Effector memory CD8-positive, alpha-beta T cell (primary cell): ENCODE data around the gene HDGF.

Experiments used
- ATAC-seq: fragments of 150-1000 bp; cut with Tn5 transposase; replicated peaks from 2 replicates; pipeline ENCODE4 v1.10.0; 2021; ENCODE audit warnings: mild to moderate bottlenecking, moderate library complexity
- DNase-seq, 3 experiments: peaks; one replicate each; pipeline ENCODE4 v3.0.0; 2021
- H3K27ac Mint-ChIP-seq, 2 donors: one replicate each; pipeline ENCODE4 v1.8.0; 2022; ENCODE audit warnings: mild to moderate bottlenecking in 2 of 2, mixed read lengths in 2 of 2, moderate library complexity in 2 of 2
- H3K27me3 Mint-ChIP-seq, 2 donors: one replicate each; pipeline ENCODE4 v1.8.0; 2022; ENCODE audit warnings: mixed read lengths in 2 of 2
- H3K36me3 Mint-ChIP-seq: one replicate; pipeline ENCODE4 v1.8.0; 2022; ENCODE audit warnings: mild to moderate bottlenecking, moderate library complexity, mixed read lengths; ENCODE audit not compliant: insufficient read depth
- H3K4me1 Mint-ChIP-seq, 2 donors: one replicate each; pipeline ENCODE4 v1.8.0; 2022; ENCODE audit warnings: low read depth in 2 of 2, mixed read lengths in 2 of 2
- H3K4me3 Mint-ChIP-seq, 2 donors: one replicate each; pipeline ENCODE4 v1.8.0; 2022; ENCODE audit warnings: mild to moderate bottlenecking in 2 of 2, mixed read lengths in 2 of 2, moderate library complexity in 2 of 2
- H3K9me3 Mint-ChIP-seq, 2 donors: one replicate each; pipeline ENCODE4 v1.8.0; 2022; ENCODE audit warnings: mixed read lengths in 2 of 2

Gene HDGF

GRCh38 chr1:156746728-156747631 lies 4.5 kb downstream of the HDGF start:
- H3K27ac Mint-ChIP-seq = peak overlapping the region; percentile 97 to 98
- no peaks in the 10 kb centered on the region for H3K9me3 Mint-ChIP-seq
- H3K27me3 Mint-ChIP-seq = no peaks in the 10 kb centered on the region
- peaks cover 51 to 54% of the 10 kb centered on the region in 2 donors for H3K4me1 Mint-ChIP-seq
- peak overlapping the region; percentile 83 to 91 for H3K4me3 Mint-ChIP-seq
- DNase-seq = peak; percentile 59 to 78 (median 69)
- peaks cover 54% of the 10 kb centered on the region for H3K36me3 Mint-ChIP-seq
- peak; percentile 32 for ATAC-seq

- peak in 2 of 3 experiments; percentile 18 to 35 for DNase-seq
- peak overlapping the region; percentile 83 to 91 for H3K4me3 Mint-ChIP-seq
- H3K36me3 Mint-ChIP-seq = peaks cover 51% of the 10 kb centered on the region
- H3K4me1 Mint-ChIP-seq = peaks cover 54 to 59% of the 10 kb centered on the region in 2 donors
- H3K27ac Mint-ChIP-seq = peak overlapping the region; percentile 97 to 98
- H3K9me3 Mint-ChIP-seq = peaks cover 0 to under 1% of the 10 kb centered on the region in 2 donors
- ATAC-seq = no peak
- no peaks in the 10 kb centered on the region for H3K27me3 Mint-ChIP-seq
Observed at GRCh38 chr1:156746406-156746727, 5.1 kb downstream of the HDGF start.

DNA sequence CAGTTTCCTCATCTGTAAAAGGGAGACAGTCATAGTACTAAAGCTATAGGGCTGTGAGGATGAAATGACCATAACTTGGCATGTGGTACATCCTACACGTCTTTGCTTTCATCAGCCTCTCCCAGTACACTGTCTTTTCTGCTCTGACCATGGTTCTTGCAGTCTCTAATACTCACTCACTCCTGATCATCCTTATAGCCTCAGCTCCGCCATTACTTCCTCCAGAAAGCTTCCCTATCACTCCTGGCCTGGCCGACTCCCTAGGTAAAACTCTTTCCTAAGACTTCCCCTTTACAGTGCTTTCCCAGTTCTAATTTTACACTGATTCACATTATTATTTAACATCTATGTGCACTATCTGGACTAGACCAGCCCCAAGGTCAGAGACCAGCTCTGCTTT lies 5.6 kb downstream of the HDGF start:
- Mint-ChIP-seq H3K27ac (peak overlapping the region; percentile 97 to 98), H3K27me3 (no peaks in the 10 kb centered on the region), H3K9me3 (peaks cover 0 to 2% of the 10 kb centered on the region in 2 donors), H3K4me3 (peak overlapping the region; percentile 83 to 91), H3K36me3 (peaks cover 53% of the 10 kb centered on the region), H3K4me1 (peaks cover 58 to 63% of the 10 kb centered on the region in 2 donors)
- no peak for DNase-seq
- ATAC-seq = no peak

DNA sequence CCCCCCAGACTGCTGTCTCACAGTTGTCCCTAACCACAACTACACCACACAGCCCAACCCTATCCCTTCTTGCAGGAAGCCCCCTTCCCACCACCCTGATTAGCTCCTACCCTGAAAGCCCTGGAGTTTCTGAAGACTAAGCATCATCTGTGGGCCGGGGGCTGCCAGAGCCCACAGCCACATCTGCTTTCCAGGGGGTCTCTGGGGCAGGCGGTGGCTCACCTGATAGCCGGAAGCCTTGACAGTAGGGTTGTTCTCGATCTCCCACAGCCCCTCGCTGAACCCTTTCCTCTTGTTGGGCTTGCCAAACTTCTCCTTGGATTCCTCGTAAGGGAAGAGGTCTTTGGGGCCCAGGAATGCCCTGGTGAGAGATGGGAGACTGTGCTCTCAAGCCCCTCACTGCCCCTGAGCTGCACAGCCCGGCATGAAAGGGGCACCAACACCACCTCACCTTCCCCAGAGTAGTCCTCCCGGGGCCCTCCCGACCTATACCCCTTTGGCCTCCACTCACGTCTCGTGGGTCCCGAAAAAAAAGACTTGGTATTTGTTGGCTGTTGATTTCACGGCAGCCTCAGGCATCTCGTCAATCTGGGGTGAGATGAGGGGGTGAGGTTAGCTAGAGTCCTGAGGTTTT lies 6.6 kb downstream of the HDGF start:
- ATAC-seq (no peak), DNase-seq (no peak)
- Mint-ChIP-seq H3K27ac (peak overlapping the region; percentile 97 to 98), H3K27me3 (no peaks in the 10 kb centered on the region), H3K4me1 (peaks cover 59 to 63% of the 10 kb centered on the region in 2 donors), H3K9me3 (peaks cover 0 to 2% of the 10 kb centered on the region in 2 donors), H3K4me3 (no peak overlapping the region), H3K36me3 (peaks cover 50% of the 10 kb centered on the region)

- Mint-ChIP-seq H3K4me3 (no peak overlapping the region), H3K9me3 (peaks cover 0 to 2% of the 10 kb centered on the region in 2 donors), H3K27me3 (no peaks in the 10 kb centered on the region), H3K27ac (peak overlapping the region; percentile 18 to 83), H3K36me3 (peaks cover 46% of the 10 kb centered on the region), H3K4me1 (peaks cover 54 to 57% of the 10 kb centered on the region in 2 donors)
- DNase-seq = no peak
- ATAC-seq = no peak
Observed at GRCh38 chr1:156744344-156744743, 7.1 kb downstream of the HDGF start.

- DNase-seq = no peak
- peaks cover 39% of the 10 kb centered on the region for H3K36me3 Mint-ChIP-seq
- peaks cover 0 to 2% of the 10 kb centered on the region in 2 donors for H3K9me3 Mint-ChIP-seq
- no peak overlapping the region for H3K4me3 Mint-ChIP-seq
- H3K4me1 Mint-ChIP-seq = peaks cover 47 to 50% of the 10 kb centered on the region in 2 donors
- peak overlapping the region; percentile 18 to 83 for H3K27ac Mint-ChIP-seq
- no peaks in the 10 kb centered on the region for H3K27me3 Mint-ChIP-seq
- no peak for ATAC-seq
Observed at GRCh38 chr1:156743367-156744302, 7.8 kb downstream of the HDGF start.

GRCh38 chr1:156742801-156743200 lies 8.7 kb downstream of the HDGF start:
- Mint-ChIP-seq H3K27me3 (no peaks in the 10 kb centered on the region), H3K4me1 (peaks cover 38 to 46% of the 10 kb centered on the region in 2 donors), H3K27ac (peak overlapping the region; percentile 83 to 97), H3K4me3 (no peak overlapping the region), H3K9me3 (peaks cover 0 to 2% of the 10 kb centered on the region in 2 donors), H3K36me3 (peaks cover 35% of the 10 kb centered on the region)
- DNase-seq (no peak), ATAC-seq (no peak)

DNA sequence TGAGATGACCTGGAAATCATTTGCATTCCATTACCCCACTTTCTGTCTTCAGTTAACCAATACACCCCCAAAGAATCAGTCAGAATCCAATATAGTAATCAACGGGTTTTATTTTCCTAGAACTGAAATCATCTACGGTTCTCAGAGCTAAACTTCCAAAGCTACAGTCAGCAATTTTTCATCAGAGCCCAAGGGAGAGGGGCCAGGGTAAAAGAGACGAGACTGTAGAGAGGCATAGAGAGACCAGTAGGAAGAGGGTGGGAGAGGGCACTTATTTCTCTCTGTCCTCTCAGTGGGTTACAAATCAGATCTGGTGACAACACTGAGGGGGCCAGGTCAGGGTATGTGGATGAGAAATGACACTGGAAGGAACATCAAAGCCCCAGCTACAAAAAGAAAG lies 9.5 kb downstream of the HDGF start:
- H3K27me3 Mint-ChIP-seq = no peaks in the 10 kb centered on the region
- H3K4me1 Mint-ChIP-seq = peaks cover 32 to 39% of the 10 kb centered on the region in 2 donors
- ATAC-seq = no peak
- peaks cover 0 to 2% of the 10 kb centered on the region in 2 donors for H3K9me3 Mint-ChIP-seq
- peak overlapping the region; percentile 97 for H3K27ac Mint-ChIP-seq
- no peak for DNase-seq
- peak overlapping the region; percentile 95 to 99 for H3K4me3 Mint-ChIP-seq
- peaks cover 34% of the 10 kb centered on the region for H3K36me3 Mint-ChIP-seq

GRCh38 chr1:156741481-156741983 lies 9.9 kb downstream of the HDGF start:
- Mint-ChIP-seq H3K36me3 (peaks cover 34% of the 10 kb centered on the region), H3K9me3 (peaks cover 0 to 2% of the 10 kb centered on the region in 2 donors), H3K4me3 (peak overlapping the region; percentile 95 to 99), H3K4me1 (peaks cover 30 to 39% of the 10 kb centered on the region in 2 donors), H3K27me3 (no peaks in the 10 kb centered on the region), H3K27ac (peak overlapping the region; percentile 97)
- DNase-seq (no peak), ATAC-seq (no peak)

DNA sequence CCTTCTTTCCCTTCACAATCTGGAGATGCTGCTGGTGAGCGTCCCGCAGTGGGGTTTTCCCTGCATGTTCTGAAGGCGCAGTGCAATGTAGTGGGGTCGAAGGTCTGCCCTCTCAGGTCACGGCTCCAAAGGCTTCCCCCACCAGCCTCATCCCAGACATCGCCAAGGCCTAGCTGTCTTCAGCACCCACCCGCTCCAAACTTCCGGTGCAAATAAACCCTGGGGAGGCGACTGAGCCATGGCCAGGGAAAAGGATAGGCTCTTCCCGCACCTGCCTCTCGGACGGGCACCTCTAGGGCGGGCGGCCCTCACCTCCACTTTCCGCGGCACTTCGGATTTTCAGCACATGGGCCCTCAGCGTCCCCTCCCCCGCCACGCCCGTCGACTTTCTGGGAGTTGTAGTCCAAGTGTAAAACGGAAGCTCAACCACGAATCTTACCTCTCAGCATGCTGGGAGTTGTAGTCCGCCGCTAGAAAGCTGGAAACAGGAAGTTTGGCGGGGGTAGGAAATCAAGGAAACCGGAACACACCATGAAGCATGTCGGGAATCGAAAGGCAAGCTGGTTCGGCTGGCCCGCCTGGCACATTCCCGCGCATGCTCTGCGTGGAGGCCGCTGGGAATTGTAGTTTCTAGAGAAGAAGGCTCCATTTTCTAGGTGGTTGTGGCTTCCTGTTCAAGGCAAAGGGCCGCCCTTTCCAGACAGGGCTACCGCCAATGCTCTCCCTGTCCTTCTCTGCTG lies 10.6 kb downstream of the HDGF start, which contains the start of gene MRPL24:
MRPL24 (minus strand) TSS at position 348 of the 740 bp plus-strand sequence. CDS start 2,384 bp downstream, outside the sequence.
- Mint-ChIP-seq H3K36me3 (peaks cover 34% of the 10 kb centered on the region), H3K27ac (peak within 1 kb of the TSS; percentile 97), H3K9me3 (peaks cover 0 to 2% of the 10 kb centered on the region in 2 donors), H3K4me3 (peak within 1 kb of the TSS; percentile 95 to 99), H3K27me3 (no peaks in the 10 kb centered on the region), H3K4me1 (peaks cover 24 to 33% of the 10 kb centered on the region in 2 donors)
- peak; percentile 91 for ATAC-seq
- peak; percentile 94 to 95 (median 95) for DNase-seq

DNA sequence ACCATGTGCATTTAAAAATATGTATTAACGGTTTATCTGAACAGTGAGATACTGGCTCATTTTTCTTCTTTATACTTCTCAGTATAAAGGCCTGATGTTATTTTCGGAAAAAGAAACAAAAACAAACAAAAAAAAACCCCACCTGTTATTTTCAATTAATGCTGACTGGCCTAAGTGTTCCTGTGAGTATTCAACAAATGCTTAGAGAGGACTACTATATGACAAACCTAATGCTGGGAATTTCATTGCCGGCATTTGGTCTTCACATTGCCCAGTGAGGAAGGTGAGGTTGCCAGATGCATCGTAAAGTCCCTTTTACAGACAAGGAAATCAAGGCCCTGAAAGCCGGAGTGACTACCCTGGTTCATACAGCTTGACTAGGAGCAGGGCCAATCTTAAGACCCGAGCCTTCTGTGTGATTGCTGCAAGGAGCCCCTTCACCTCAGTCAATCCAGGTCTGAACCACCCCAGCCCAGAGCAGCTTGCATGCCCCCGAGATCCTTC lies 11.2 kb downstream of the HDGF start:
- peaks cover 18 to 27% of the 10 kb centered on the region in 2 donors for H3K4me1 Mint-ChIP-seq
- DNase-seq (no peak), ATAC-seq (no peak)
- H3K36me3 Mint-ChIP-seq = peaks cover 32% of the 10 kb centered on the region
- H3K27ac Mint-ChIP-seq = peak overlapping the region; percentile 97
- H3K27me3 Mint-ChIP-seq = no peaks in the 10 kb centered on the region
- H3K9me3 Mint-ChIP-seq = peaks cover 0 to 2% of the 10 kb centered on the region in 2 donors
- peak overlapping the region; percentile 95 to 99 for H3K4me3 Mint-ChIP-seq

- ATAC-seq (no peak), DNase-seq (no peak)
- peak overlapping the region in 1 of 2 donors; percentile 24 for H3K4me3 Mint-ChIP-seq
- no peak overlapping the region for H3K27ac Mint-ChIP-seq
- peaks cover 0 to 2% of the 10 kb centered on the region in 2 donors for H3K9me3 Mint-ChIP-seq
- H3K36me3 Mint-ChIP-seq = peaks cover 21% of the 10 kb centered on the region
- H3K4me1 Mint-ChIP-seq = peaks cover 17 to 20% of the 10 kb centered on the region in 2 donors
- no peaks in the 10 kb centered on the region for H3K27me3 Mint-ChIP-seq
Observed at GRCh38 chr1:156738916-156739315, 12.6 kb downstream of the HDGF start.
